HUES48 (cell line): ENCODE data around the gene COL6A1.

Source experiments
- H3K27ac ChIP-seq: one replicate; pipeline ENCODE4 v1.7.0; 2013; ENCODE audit warnings: low read depth, low read length, inconsistent platforms
- H3K27me3 ChIP-seq: 2 replicates; pipeline ENCODE4 v1.6.1; 2013; ENCODE audit warnings: mild to moderate bottlenecking, low read length; ENCODE audit not compliant: control insufficient read depth, insufficient read depth
- H3K36me3 ChIP-seq: 2 replicates; pipeline ENCODE4 v1.6.1; 2013; ENCODE audit warnings: low read length; ENCODE audit not compliant: control insufficient read depth, insufficient read depth
- H3K4me1 ChIP-seq: 2 replicates; pipeline ENCODE4 v1.6.1; 2013; ENCODE audit warnings: mild to moderate bottlenecking, low read length; ENCODE audit not compliant: control insufficient read depth, insufficient read depth
- H3K4me3 ChIP-seq: 2 replicates; pipeline ENCODE4 v1.5.1; 2013; ENCODE audit warnings: mild to moderate bottlenecking, low read depth, low read length
- H3K9ac ChIP-seq: 2 replicates; pipeline ENCODE4 v1.6.1; 2013; ENCODE audit warnings: mild to moderate bottlenecking, low read depth, low read length, moderate library complexity
- H3K9me3 ChIP-seq: 2 replicates; pipeline ENCODE4 v1.6.1; 2013; ENCODE audit warnings: low read length; ENCODE audit not compliant: control insufficient read depth, insufficient read depth

The COL6A1 gene

GRCh38 chr21:45991606-45992300, 10.2 kb downstream of the COL6A1 start:
- H3K4me3 ChIP-seq: no peak overlapping the region
- H3K9ac ChIP-seq: no peak overlapping the region
- H3K27ac ChIP-seq: no peak overlapping the region
- no peaks in the 10 kb centered on the region for H3K9me3 ChIP-seq
- no peaks in the 10 kb centered on the region for H3K27me3 ChIP-seq
- no peaks in the 10 kb centered on the region for H3K4me1 ChIP-seq
- H3K36me3 ChIP-seq: peaks cover 84% of the 10 kb centered on the region

GRCh38 chr21:45992301-45993209, 11.0 kb downstream of the COL6A1 start:
- Histone ChIP-seq H3K27ac (no peak overlapping the region), H3K27me3 (no peaks in the 10 kb centered on the region), H3K9ac (no peak overlapping the region), H3K9me3 (no peaks in the 10 kb centered on the region), H3K4me3 (no peak overlapping the region), H3K4me1 (no peaks in the 10 kb centered on the region), H3K36me3 (peaks cover 84% of the 10 kb centered on the region)

- Histone ChIP-seq H3K4me1 (no peaks in the 10 kb centered on the region), H3K27ac (no peak overlapping the region), H3K9ac (no peak overlapping the region), H3K27me3 (no peaks in the 10 kb centered on the region), H3K36me3 (peaks cover 93% of the 10 kb centered on the region), H3K4me3 (no peak overlapping the region), H3K9me3 (no peaks in the 10 kb centered on the region)
These were observed 11.9 kb downstream of the COL6A1 start for GRCh38 chr21:45993210-45994085.

DNA sequence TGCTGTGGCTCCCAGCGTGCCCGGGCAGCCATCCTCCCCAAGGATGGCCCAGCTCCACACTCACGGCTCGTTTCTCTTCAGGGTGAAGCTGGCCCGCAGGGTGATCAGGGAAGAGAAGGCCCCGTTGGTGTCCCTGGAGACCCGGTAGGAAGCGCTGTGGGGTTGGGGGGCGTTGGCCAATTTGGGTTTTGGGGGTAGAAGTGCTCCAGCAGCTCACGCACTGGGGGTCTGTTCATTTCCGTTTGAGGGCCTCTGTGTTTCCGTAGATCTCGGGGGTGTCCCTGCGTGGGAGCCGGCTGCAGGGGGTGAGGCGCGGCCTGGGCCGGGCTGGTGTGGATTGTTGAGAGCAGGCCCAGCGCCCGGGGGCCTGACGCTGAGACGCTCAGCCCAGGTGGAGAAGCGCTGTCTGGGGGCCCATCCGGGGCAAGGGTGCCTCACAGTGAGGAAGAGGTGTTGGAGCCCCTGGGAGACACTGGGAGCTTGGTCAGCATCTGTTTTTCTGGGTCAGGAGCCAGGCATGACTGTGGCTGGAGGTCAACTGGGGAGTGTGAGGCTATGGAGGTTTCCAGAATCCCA, 12.6 kb downstream of the COL6A1 start:
- peaks cover 93% of the 10 kb centered on the region for H3K36me3 ChIP-seq

GRCh38 chr21:45994759-45995685, 13.5 kb downstream of the COL6A1 start:
- H3K27ac ChIP-seq: no peak overlapping the region
- H3K4me3 ChIP-seq: no peak overlapping the region
- H3K36me3 ChIP-seq: peaks cover 90% of the 10 kb centered on the region
- no peak overlapping the region for H3K9ac ChIP-seq
- no peaks in the 10 kb centered on the region for H3K27me3 ChIP-seq
- H3K4me1 ChIP-seq: no peaks in the 10 kb centered on the region
- no peaks in the 10 kb centered on the region for H3K9me3 ChIP-seq

More for the DNA sequence above, 12.6 kb downstream of the COL6A1 start:
- Histone ChIP-seq H3K27ac (no peak overlapping the region), H3K9ac (no peak overlapping the region), H3K4me1 (no peaks in the 10 kb centered on the region), H3K9me3 (no peaks in the 10 kb centered on the region), H3K4me3 (no peak overlapping the region), H3K27me3 (no peaks in the 10 kb centered on the region)

GRCh38 chr21:45995686-45996179, 14.2 kb downstream of the COL6A1 start:
- H3K27me3 ChIP-seq: no peaks in the 10 kb centered on the region
- no peak overlapping the region for H3K27ac ChIP-seq
- H3K4me3 ChIP-seq: no peak overlapping the region
- H3K36me3 ChIP-seq: peaks cover 87% of the 10 kb centered on the region
- H3K9ac ChIP-seq: no peak overlapping the region
- H3K9me3 ChIP-seq: no peaks in the 10 kb centered on the region
- no peaks in the 10 kb centered on the region for H3K4me1 ChIP-seq

DNA sequence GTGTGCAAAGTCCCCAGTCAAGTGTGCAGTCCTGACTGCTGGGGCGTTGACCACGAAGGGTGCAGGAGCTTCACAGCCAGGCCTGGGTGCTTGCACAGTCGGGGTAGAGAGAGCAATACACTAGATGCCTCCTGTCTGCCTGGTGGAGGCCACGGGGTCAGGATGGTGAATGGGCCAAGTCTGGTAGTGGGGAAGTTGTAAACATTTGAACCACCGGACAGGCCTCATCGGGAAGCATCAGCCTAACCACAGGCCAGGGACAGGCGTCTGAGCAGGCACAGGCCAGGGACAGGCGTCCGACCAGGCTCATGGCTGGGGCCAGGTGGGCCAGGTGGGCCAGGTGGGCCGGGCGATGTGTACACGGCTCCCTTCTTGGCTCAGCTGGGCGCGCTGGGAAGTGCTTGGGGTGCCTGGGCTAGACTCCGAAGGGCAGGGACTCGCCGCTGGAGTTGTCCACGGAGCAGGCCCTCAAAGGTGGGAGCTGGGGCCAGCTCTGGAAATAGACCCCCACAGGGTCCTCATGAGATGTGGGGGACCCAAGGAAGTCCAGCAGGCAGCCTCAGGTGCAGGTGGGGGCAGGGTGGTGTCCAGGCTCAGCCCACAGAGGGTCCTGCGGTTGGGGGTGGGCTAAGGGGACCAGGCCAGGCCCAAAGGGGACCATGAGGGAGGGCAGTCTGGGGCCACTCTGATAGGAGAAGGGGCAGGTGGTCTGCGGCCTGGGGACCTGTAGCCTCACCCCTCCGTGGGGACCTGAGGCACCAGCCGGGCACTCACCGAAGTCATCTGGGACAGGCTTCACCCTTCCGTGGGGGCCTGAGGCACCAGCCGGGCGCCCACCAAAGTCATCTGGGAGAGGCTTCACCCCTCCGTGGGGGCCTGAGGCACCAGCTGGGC, 15.0 kb downstream of the COL6A1 start:
- no peaks in the 10 kb centered on the region for H3K4me1 ChIP-seq
- no peak overlapping the region for H3K27ac ChIP-seq
- H3K9me3 ChIP-seq: no peaks in the 10 kb centered on the region
- no peaks in the 10 kb centered on the region for H3K27me3 ChIP-seq
- peaks cover 88% of the 10 kb centered on the region for H3K36me3 ChIP-seq
- H3K9ac ChIP-seq: no peak overlapping the region
- no peak overlapping the region for H3K4me3 ChIP-seq

- Histone ChIP-seq H3K27ac (no peak overlapping the region), H3K4me1 (no peaks in the 10 kb centered on the region), H3K9me3 (no peaks in the 10 kb centered on the region), H3K36me3 (peaks cover 86% of the 10 kb centered on the region), H3K27me3 (no peaks in the 10 kb centered on the region), H3K4me3 (no peak overlapping the region), H3K9ac (no peak overlapping the region)
These were observed 15.6 kb downstream of the COL6A1 start for GRCh38 chr21:45997205-45997494.

DNA sequence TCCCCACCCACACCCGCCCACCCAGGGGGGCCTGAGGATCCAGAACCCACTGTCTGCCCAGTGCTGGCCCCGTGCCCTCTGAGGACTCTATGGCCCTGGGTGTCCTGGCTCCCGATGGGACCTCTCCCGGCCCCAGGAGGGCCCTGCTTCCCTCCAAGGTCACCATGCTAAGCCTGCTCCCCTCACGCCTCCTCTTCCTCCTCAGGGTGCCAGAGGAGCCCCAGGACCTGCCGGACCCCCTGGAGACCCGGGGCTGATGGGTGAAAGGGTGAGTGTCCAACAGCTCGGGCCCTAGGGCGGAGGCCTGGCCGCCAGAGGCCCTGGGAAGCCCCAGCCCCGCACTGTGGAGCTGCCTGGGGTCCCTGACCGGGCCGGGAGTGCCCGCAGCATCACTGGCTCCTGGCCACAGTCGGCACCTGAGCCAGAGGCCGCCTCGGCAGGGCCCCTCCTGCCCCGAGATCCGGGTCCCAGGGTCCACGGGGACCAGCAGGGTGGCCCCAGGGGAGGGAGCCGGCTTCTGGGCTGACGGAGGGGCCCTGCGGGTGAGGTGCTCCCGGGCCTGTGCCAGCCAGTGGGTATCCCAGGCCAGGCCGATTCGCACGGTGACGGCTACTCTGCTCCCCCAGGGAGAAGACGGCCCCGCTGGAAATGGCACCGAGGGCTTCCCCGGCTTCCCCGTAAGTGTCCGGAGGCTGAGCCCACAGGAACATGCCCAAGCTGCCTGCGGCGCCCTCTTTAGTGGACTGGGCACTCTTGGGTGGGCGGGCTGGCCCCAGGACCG, 16.1 kb downstream of the COL6A1 start:
- H3K27me3 ChIP-seq: no peaks in the 10 kb centered on the region
- H3K27ac ChIP-seq: no peak overlapping the region
- H3K4me1 ChIP-seq: no peaks in the 10 kb centered on the region
- no peak overlapping the region for H3K9ac ChIP-seq
- no peak overlapping the region for H3K4me3 ChIP-seq
- H3K36me3 ChIP-seq: peaks cover 86% of the 10 kb centered on the region
- no peaks in the 10 kb centered on the region for H3K9me3 ChIP-seq
